Measurements from ENCODE around the gene ZFYVE27.
A peak's percentile ranks its signal among the peaks of the same experiment; 100 is the strongest.
"Not testable (repeated sequence)": the region's sequence is repeated elsewhere in the genome, so short reads cannot be mapped to it uniquely, and the experiment has no call there.

Gene ZFYVE27, protein sequence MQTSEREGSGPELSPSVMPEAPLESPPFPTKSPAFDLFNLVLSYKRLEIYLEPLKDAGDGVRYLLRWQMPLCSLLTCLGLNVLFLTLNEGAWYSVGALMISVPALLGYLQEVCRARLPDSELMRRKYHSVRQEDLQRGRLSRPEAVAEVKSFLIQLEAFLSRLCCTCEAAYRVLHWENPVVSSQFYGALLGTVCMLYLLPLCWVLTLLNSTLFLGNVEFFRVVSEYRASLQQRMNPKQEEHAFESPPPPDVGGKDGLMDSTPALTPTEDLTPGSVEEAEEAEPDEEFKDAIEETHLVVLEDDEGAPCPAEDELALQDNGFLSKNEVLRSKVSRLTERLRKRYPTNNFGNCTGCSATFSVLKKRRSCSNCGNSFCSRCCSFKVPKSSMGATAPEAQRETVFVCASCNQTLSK

DNA sequence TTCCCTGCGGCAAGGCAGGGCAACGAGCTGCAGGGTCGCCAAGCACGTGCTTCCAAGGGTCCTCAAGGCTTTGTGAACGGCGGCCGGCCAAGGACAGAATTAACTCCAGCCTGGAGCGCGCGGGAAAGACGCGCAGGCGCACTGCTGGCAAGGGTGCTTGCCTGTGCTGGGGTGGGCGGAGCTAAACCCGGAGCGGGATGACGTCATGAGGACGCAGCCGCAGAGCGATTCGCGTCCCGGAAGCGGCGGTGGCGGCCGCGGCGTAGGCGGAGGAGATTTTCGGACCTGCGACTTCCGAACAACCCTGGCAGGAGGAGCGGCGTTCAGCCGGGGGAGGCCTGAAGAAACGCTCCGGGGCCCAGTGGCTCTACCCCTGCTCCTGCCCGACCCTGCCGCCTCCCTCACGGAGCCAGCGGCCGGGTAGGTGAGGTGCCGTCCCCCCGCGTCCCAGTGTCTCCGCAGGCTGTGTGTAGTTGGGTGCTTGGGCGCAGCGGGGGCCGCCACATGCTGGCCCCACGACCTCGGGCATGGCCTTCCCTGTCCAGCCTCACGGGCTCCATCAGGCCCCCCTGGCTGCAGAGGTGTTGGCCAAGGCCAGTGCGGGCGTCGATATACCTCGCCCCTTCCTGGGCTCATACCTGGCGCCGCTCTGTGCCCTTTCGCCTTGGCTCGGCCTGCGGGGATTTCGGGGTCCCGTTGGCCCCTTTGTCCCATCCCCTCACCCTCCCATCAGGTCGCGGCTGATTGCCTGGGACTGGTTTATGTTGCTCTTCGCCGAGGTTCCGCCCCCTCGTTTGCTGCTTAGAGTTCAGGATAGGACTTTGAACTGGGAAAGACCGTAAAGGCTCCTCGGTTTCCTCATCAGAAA lies at the start of gene ZFYVE27:
Gene ZFYVE27, plus strand, starts transcription at position 227 of the 868 bp plus-strand sequence. CDS start 1,350 bp downstream, outside the sequence.
- peak; percentile 81 to 83 for DNase-seq

DNA sequence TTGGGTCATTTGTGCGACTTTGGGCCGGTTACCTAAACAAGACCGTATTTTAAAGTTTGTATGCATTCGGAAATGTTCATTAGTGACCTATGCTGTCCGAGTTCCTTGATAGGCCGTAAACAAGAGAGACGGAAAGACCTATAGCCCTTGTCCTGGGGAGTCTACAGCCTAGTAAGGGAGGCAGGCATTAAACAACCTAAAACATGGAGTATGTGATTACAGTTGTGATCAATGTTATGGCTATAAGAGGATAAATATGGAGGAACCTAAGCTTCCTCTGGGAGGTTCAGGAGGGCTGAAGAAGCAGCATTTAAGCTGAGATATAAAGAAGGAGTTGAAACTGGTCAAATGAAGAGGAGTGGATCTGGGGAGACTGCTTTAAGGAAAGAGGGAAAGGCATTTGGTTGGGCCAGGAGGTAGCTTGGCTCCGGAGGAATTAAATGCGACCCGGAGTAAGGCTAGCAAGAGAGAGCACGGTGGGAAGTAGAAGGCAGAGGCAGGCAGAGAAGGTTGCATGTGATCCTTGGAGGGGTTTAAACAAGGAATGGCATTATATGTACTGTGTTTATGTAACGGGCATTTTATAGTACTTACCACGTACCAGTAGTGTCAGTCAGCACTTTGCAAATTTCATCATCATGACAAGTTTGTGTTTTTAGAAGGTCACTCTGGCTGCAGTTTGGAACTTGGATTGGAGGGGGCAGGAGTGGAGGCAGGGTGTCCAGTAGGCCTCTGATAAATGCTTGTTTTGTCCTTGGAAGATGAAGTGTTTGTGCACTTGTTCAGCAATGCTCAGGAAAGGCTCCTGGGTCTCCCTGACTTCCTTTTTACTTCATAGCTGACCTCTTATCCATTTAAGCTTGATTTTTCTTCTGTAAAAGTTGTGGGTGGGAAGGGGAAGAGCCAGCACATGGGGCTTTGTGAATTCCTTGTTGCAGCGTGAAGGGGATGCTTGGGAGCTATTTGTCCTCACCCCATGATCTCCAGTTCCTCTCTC lies 48.8 kb upstream of the ZFYVE27 start:
- no peak for DNase-seq

DNA sequence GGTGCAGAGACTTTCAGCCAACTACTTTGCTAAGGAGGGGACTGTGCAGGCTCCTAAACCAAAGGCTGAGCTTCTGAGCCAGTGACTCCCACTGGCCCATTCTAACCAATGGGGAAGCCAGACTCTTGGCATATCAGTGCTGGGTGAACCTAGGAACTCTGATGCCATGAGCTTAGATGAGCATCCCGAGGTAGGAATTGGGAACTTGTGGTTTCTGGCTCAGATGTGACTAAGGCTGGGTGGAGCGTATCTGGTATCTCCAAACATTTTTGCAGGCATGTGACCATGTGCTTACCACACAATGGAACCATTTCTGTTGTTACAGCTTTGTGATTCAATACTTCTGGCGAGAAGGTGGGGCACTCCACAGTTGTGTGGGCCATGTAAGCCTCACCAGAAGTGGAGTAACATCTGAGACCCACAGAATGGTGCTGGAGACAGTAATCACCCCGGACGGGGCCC lies 47.3 kb upstream of the ZFYVE27 start:
- no peak for DNase-seq

DNA sequence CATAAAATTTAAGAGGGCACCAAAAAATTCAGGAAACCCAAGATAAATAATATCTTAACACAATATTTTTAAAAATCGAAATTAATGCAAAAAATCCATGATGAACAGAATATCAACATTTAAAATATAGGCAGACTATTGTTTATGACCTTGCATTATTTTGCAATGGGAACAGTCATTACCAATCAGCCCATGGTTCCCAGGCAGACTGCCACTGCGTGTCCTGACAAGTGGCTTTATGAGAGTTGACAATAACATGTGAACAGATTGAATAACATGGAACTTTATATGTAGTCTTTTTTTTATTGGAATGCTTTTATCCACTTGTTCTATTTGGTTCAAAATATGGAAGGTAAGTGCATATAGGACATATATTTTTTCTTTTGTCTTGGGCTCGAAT lies 46.8 kb upstream of the ZFYVE27 start:
- no peak for DNase-seq

DNA sequence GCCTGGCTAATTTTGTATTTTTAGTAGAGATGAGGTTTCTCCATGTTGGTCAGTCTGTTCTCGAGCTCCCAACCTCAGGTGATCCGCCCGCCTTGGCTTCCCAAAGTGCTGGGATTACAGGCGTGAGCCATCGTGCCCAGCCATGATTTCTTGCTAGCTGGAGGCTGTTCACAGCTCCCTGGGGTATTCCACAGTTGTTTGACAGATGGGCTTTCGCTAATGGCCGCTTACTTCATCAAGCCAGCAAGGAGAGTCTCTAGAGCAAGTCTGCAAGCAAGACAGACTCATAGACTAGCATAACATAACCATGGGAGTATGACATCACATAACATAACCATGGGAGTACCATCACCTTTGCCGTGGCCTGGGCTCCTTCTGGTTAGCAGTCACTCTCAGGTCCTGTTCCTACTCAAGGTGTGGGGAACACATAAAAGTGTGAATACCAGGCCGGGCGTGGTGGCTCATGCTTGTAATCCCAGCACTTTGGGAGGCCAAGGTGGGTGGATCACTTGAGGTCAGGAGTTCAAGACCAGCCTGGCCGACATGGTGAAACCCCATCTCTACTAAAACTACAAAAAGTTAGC lies 38.8 kb upstream of the ZFYVE27 start:
- DNase-seq = not testable (repeated sequence)

DNA sequence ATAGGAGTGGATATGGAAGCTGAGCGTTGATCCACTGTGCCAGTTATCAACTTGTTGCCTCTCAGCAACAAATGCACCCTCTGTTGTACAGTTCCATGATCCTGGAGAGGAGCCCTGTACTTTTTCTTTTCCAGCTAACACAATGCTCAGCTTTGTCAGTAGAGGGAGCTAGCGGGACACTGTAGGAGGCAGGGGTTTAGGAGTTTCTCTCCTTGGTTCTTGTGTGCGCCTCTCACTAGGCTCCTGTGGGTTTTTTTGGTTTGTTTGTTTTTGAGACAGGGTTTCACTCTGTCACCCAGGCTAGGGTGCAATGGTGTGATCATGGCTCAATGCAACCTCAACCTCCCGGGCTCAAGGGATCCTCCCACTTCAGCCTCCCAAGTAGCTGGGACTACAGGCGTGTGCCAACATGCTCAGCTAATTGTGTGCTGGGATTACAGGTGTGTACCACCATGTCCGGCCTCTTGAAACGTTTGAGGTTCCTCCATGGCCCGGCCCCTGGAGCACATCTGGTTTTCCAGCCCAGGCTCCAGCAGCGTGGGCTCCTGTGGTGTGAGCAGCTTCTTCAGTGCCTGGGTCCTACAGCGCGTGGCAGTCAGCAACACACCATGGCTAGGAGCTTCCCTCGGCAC lies 35.4 kb upstream of the ZFYVE27 start:
- peak; percentile 17 for DNase-seq

DNA sequence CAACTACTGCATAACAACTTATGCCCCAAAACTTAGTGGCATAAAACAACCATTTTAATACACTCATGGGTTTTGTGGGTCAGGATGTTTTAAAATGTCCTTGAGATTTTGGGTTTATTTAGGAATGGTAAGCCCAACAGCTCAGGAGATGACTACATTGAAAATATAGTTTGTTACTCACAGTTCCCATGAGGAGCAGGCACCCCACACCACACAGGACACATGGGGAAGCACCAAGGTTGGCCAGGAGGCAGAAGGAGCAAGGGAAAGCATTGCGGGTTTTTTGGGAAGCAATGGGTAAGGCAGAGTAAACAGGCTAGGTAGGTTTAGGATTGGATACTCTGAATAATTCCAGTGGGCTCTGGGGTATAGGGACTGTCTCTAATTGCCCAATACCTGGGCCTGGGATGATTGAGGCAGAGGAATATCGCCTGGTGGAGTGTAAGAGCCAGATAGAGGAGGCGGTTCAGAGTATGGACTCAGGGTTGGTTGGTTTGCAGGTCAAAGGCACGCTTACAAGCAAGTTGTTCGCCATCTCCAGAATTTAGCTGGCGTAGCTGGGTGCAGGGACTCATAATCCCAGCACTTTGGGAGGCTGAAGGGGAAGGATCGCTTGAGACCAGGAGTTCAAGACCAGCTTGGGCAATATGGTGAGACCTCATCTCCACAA lies 33.4 kb upstream of the ZFYVE27 start:
- no peak for DNase-seq

DNA sequence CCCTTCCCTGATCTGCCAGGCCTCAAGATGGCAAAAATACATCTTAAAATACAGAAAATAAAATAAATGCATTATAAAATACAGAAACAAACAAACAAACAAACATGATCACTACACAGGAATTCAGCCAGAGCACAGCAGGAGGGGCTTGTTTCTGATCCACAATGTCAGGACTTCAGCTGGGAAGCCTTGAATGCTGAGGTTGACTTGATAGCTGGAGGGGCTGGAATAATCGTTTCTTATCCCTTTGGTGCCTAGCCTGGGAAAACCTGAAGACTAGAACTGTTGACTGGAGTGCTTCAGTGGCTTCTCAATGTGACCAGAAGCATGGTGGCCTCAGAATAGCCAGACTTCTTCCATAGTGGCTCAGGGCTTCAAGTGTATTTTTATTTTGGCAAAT lies 32.6 kb upstream of the ZFYVE27 start:
- DNase-seq = no peak

DNA sequence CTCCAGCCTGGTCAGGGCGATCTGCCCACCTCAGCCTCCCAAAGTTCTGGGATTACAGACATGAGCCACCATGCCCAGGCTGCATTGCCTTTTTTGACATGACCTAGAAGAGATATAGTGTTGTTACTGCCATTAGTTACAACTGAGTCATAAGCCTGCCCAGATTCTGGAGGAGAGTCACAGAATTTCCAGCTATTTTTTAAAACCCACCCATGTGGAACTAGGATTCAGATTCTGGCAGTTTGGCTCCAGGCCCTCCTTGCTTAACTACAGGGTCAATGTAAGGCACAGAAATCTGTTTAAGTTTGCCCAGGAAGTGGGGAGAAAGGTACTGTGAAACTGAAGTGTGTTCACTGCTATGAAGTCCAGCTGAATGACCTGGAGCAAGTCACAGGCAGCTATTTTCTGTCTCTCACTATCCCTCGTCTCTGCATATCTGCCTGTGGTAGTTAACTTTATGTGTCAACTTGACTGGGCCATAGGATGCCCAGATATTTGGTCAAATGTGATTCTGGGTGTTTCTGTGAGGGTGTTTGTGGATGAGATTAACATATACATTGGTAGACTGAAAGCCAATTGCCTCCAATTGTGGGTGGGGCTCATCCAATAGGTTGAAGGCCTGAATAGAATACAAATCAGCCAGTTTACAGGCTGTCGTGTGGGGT lies 31.8 kb upstream of the ZFYVE27 start:
- no peak for DNase-seq

DNA sequence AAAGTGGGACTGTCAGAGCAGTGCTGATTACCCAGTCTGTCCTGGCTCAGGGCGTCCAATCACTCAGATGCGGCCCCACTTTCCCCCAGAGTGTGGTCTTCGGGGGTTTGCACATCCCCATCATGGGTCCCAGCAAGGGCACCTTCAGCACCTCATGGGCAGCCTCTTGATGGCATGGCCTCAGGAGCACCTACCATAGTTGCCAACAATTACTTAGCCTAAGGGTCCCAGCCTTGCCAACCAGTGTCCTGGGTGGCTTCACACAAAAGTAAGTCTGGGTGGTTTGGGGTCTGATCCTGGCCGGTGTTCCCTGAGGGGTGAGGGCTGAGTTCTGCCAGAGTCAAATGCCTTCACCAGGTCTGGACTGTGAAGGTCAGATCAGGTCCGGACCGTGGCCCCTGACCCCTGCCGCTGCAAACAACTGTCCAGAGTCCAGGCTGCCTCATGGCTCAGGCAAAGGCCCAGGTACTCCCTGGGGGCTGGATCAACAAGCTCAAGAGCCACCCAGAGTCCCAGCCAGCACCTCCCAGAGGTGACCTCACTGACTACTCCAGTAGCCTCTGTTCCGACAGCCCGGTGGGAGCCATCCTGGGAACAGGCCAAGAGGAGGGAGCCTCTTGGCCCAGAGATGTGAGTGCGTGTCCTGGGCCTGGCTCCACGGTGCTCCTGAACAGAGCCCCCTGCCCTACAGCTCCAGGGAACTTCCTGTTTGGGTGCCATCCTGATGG lies 29.6 kb upstream of the ZFYVE27 start:
- no peak for DNase-seq

DNA sequence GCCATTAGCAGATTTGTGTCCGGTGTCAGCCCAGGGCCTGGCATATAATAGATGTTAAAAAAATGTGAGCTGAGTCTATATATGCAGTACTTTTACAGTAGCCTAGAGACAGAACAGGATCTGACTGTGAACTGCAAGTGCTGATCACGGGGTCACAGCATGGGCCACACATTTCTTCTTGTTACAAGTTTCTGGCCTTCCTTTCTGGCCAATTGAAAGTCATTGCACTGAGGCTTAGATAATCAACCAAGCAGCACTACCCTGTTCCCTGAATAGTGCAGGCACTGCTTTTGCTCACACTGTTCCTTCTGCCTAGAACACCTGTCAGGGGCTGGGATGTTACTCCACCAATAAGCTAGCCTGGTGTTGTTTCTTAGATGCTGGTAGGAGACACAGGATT lies 28.8 kb upstream of the ZFYVE27 start:
- DNase-seq = no peak

DNA sequence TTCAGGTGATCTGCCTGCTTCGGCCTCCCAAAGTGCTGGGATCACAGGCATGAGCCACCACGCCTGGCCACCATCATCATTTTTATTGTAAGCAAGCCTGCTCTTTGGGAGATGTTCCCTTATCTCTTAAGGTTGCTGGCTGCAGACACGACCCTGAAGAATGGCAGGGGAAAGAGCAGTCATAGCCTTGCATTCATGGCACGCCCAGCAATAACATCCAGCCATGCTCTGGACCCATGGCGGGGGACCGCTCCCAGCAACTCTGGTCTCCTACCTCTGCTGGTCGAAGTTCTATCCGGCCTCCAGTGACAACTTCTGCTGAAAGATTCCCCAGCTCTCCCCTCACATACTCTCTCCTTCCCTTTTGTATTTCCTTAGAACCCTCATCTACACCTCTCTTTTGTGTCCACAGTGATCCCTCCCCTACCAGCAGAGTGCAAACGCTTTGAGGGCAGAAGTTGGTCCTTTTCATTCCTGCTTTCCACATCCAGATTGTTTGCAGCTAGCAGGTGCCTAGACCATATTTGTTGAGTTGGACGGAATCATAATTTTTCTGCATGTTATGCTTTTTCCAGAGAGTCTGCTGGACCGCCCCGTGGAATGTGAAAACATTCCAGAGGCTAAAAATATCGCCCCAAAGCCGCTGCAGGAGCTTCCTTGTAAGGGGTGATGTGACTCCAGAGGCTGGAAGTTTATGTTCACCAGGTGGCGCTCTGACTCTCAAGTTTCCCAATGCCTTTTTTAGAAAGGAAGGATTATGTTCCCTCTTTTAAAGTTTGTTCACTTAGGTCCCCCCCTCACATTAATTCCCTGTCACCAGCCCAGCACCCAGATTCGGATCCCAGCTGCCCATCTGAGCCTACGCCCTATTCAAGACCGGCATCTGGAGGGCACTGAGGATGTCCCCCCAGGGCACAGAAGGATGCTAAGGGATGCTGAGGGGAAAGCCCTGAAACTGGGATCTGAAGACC lies 27.7 kb upstream of the ZFYVE27 start:
- no peak for DNase-seq

DNA sequence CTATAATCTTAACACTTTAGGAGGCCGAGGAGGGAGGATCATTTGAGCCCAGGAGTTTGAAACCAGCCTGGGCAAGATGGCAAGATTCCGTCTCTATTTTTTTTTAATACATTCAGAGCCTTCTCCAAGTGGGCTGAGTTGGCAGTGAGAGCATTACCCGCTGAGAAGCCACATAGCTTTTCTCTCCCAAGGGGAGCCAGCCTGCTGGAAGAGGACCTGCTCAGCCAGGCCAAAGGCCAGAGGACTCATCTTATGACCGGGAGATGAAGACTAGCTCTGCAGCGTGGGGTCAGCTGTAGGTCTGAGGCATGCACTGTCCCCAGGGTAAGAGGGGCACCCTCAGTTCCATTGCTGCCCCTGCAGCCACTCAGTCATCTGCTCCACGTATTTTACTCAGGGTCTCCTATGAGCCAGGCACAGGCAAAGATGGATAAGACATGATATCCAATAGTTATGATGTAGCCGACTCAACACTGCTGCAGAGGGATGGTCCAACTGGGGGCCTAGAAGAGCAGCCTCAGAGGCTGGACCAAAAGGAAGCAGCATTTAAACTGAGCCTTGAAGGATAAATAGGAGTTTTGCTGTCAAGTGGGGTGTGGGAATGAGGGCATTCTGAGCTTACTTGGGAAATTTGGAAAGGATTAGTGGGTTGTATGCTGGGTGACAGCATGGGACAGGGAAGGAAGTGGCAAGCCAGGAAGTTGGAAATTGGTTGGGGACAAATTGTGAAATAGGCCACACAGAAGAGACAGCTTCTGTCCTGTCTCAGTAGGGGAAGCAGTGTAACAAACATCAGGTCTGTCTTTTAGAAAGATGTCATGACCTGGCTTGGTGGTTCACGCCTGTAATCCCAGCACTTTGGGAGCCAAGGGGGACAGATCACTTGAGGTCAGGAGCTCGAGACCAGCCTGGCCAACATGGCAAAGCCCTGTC lies 25.0 kb upstream of the ZFYVE27 start:
- no peak for DNase-seq

DNA sequence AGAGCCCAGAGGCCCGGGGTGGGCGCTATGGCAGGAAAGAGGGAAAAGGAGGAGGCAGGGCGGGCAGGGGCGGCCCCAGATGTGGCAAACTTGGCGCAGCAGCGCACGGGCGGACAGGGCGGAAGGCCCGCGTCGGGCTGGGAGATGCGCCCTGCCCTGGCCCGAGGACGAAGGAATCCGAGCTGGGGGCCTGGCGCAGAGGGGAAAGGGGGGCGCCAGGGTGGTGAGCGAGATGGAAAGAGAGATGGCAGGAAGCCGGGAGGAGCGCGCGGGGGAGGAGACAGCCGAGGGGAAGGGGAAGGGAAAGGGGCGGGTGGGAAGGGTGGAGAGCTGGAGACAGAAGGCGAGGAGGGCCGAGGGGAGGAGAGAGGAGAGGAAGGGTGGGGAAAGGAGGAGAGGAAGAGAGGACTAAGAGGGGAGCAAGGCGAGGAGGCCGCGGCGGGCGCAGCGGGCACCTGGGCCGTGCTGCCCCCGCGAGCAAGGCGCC lies 23.5 kb upstream of the ZFYVE27 start, which contains the start of gene MARVELD1:
Gene MARVELD1, plus strand, starts transcription at position 392 of the 487 bp plus-strand sequence. CDS start 147 bp downstream, outside the sequence.
- DNase-seq = no peak

DNA sequence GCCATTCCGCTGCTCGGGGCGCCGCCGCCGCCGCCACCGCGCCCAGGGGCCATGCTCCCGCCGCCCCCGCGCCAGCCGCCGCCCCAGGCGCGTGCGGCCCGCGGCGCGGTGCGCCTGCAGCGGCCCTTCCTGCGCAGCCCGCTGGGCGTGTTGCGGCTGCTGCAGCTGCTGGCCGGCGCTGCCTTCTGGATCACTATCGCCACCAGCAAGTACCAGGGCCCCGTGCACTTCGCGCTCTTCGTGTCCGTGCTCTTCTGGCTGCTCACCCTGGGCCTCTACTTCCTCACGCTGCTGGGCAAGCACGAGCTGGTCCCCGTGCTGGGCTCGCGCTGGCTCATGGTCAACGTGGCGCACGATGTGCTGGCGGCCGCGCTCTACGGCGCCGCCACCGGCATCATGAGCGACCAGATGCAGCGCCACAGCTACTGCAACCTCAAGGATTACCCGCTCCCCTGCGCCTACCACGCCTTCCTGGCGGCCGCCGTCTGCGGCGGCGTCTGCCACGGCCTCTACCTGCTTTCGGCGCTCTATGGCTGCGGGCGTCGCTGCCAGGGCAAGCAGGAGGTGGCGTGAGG lies 23.0 kb upstream of the ZFYVE27 start:
- peak; percentile 20 to 31 for DNase-seq

DNA sequence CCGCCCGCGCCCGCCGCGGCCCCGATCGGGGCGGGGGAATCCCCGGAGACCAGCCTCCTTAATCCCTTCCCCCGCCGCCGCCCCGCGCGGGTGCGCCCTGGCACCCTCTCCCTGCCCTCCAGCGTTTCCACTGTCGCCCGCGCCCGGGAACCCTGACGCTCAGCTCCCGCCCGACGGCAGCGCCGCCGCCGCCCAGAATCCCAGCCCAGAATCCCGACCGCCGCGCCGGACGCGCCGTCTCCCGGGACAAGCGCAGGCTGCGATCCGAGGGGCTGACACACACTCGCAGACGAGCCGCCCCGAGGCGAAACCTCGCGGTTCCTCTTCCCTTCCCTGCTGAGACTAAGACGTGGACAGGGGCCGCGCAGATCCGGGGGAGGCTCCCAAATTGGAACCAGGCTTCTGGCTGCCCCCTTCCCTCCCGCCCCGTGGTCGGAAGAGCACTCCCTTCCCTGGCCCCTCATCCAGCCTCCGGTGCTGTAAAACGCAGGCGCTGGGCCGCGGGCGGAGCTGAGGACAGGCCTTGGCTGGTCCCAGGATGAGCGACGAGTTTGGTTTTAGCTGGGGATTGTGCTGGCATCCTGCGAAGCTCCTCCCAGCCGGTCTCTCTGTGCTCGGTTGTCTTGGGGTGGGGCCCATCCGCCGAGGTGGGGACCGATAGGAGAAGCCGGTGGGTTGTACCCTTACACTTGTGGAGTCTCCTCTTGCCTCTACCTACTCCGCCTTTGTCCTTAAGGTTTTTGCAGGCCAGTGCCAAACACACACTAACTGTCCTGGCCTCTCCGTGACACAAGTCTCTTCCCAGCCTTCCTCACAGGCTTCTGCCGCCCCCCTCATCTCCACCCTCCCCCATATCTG lies 22.3 kb upstream of the ZFYVE27 start:
- DNase-seq = no peak

Measured in NCI-H1930 (cell line).